GM15510 (cell line): ENCODE results near the gene OS9.

Source experiments
- POLR2A ChIP-seq: IDR thresholded peaks from 3 replicates; pipeline ENCODE4 v1.6.1; 2011; ENCODE audit warnings: borderline replicate concordance; ENCODE audit not compliant: insufficient read length; ENCODE audit errors: extremely low read depth

OS9 gene

GRCh38 chr12:57766464-57767304 lies 72.8 kb downstream of the OS9 start, which contains the start of gene CYP27B1:
CYP27B1 (minus strand) TSS chr12:57767078; CDS start chr12:57767041, 37 bp downstream.
- TF ChIP-seq POLR2A: no peak

- no peak for TF ChIP-seq POLR2A
Observed at GRCh38 chr12:57767305-57767698, 73.4 kb downstream of the OS9 start.

- no peak for TF ChIP-seq POLR2A
Observed at GRCh38 chr12:57767876-57768275, 73.9 kb downstream of the OS9 start.

- no peak for TF ChIP-seq POLR2A
Observed at GRCh38 chr12:57769594-57769993, 75.7 kb downstream of the OS9 start.

- TF ChIP-seq POLR2A: no peak
Observed at GRCh38 chr12:57770734-57771133, 76.8 kb downstream of the OS9 start.
